SK-N-MC (cell line): ENCODE results near the gene AKR1C3.

Experiments used
- EZH2 ChIP-seq: fragments of 200-600 bp; sonication (generic); IDR thresholded peaks from one replicate; pipeline ENCODE4 v1.6.1; 2017; ENCODE audit warnings: antibody characterized with exemption
- FOXP2 ChIP-seq: optimal IDR thresholded peaks from 2 replicates; pipeline ENCODE3; 2011; ENCODE audit warnings: mild to moderate bottlenecking, moderate library complexity; ENCODE audit not compliant: insufficient read depth; ENCODE audit errors: extremely low read length, control extremely low read depth
- POLR2AphosphoS5 ChIP-seq: IDR thresholded peaks from 2 replicates; pipeline ENCODE4 v1.6.1; 2012; ENCODE audit warnings: mild to moderate bottlenecking, low read depth, low read length, borderline replicate concordance

GRCh38 chr10:5073659-5074058 is 20.6 kb upstream of the AKR1C3 start:
- TF ChIP-seq EZH2 (no peak), POLR2AphosphoS5 (no peak), FOXP2 (no peak)
